ENCODE data around the gene ADGRB2.
A peak's percentile ranks its signal among the peaks of the same experiment; 100 is the strongest.

Gene ADGRB2, protein sequence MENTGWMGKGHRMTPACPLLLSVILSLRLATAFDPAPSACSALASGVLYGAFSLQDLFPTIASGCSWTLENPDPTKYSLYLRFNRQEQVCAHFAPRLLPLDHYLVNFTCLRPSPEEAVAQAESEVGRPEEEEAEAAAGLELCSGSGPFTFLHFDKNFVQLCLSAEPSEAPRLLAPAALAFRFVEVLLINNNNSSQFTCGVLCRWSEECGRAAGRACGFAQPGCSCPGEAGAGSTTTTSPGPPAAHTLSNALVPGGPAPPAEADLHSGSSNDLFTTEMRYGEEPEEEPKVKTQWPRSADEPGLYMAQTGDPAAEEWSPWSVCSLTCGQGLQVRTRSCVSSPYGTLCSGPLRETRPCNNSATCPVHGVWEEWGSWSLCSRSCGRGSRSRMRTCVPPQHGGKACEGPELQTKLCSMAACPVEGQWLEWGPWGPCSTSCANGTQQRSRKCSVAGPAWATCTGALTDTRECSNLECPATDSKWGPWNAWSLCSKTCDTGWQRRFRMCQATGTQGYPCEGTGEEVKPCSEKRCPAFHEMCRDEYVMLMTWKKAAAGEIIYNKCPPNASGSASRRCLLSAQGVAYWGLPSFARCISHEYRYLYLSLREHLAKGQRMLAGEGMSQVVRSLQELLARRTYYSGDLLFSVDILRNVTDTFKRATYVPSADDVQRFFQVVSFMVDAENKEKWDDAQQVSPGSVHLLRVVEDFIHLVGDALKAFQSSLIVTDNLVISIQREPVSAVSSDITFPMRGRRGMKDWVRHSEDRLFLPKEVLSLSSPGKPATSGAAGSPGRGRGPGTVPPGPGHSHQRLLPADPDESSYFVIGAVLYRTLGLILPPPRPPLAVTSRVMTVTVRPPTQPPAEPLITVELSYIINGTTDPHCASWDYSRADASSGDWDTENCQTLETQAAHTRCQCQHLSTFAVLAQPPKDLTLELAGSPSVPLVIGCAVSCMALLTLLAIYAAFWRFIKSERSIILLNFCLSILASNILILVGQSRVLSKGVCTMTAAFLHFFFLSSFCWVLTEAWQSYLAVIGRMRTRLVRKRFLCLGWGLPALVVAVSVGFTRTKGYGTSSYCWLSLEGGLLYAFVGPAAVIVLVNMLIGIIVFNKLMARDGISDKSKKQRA (N-terminal part only)

DNA sequence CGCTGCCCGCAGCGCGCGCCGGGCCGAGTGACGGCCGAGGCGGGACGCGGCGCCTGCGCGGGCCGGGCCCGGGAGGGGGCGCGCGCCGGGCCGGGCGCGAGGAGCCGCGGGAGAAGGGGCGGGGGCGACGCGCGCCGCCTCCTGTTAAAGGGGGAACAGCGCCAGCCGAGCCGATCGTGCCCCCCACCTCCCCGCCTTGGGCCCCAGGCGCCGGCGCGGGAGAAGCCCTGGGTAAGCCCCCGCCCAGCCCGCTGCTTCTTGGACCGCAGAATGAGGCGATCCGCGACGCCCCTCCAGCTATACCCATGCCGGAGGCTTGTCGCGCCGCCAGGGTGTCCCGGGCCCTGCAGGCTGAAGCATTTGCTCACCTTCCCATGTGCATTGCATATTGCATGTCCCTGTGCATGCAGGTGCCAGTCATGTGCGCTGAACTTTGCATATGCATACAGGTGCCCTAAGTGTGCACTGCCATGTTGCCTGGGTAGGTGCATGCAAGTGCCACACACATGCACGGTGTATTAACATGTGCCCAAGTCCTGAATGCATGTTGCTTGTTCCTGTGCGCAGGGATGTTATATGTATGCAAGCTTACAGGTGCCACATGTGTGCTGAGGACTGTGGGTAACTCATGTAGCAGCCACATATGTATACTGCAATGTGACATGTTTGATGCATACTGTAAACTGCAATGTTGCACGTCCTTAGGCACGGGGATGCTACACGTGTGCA, at the start of gene ADGRB2:
Gene ADGRB2, minus strand, starts transcription at position 29 of the 729 bp plus-strand sequence. CDS start 7,119 bp downstream, outside the sequence.
- no peak for DNase-seq

DNA sequence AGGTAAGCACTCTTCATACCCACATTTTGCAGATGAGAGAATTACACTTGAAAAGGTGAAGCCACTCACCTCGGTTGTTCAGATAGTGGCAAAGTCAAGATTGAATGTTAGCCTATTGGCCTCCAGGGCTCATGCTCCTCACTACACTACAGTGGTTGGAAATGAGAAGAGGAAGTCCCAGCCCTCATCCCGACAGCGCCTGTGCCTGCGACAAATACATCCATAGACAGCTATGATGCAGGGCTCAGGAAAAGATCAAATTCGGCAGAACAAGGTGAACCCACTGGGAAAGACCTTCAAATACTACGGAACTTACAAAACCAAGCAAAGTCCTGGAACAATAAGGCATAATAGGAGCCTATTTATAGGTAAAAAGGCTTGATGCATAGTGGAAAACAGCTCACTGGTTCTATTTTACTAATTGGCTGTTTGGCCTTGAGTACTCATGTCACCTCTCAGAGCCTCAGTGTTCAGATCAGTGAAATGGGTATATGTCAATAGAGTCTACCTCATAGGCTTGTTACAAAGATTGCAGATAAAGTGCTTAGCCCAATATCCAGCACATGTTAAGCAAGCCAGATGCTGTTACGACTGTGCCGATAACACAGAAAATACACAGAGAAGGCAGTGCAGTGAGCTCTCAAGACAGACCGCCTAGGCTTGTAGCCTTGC, 48.2 kb upstream of the ADGRB2 start:
- no peak for DNase-seq

GRCh38 chr1:31811605-31812004, 47.5 kb upstream of the ADGRB2 start:
- DNase-seq: peak; percentile 32

GRCh38 chr1:31809698-31810097, 45.6 kb upstream of the ADGRB2 start:
- no peak for DNase-seq

DNA sequence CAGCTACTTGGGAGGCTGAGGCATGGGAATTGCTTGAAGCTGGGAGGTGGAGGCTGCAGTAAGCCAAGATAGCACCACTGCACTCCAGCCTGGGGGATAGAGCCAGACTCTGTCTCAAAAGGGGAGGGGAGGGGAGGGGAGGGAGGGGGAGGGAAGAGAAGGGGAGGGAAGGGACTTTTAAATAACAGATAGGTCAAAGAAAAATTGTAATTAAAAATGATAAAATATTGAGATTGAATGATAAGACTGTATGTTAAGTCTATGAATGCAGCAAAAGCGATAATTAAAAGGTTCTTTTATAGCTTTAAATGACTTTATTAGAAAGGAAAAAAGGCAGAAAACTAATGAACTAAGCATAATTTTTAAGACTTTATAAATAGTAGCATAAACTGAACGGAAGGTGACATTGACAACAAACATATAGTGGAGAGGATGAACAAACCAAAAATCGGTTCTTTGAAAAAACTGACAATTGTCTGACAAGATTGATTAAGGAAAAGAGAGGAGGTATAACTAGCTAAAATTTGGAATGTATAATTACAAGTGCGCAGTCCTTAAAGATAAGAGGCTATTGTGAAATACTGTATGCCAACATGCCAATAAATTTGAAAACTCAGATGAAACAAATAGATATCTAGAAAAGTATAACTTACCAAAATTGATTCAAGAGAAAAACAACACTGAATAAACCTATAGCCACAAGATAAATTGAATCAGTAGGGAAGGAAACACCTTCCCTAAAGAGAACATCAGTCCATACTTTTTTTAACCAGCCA, 43.3 kb upstream of the ADGRB2 start:
- no peak for DNase-seq

GRCh38 chr1:31805318-31805717, 41.2 kb upstream of the ADGRB2 start:
- DNase-seq: no peak

DNA sequence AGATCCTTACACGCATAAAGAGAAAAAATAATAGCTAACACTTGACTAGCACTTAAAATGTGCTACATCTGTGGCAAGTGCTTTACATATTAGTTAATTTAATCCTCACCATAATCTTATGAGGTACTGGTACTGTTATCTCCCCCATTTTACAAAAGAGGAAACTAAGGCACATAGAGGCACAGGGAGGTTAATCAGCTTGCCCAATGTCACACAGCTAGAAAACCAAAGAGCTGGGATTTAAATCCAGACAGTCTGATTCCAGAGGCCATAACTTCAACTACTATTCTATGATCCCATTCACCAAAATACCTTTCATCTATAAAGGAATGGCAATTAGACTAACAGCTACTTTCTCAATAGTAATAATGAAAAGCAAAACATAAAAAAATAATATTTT, 40.0 kb upstream of the ADGRB2 start:
- no peak for DNase-seq

GRCh38 chr1:31803610-31804009, 39.5 kb upstream of the ADGRB2 start:
- DNase-seq: no peak

DNA sequence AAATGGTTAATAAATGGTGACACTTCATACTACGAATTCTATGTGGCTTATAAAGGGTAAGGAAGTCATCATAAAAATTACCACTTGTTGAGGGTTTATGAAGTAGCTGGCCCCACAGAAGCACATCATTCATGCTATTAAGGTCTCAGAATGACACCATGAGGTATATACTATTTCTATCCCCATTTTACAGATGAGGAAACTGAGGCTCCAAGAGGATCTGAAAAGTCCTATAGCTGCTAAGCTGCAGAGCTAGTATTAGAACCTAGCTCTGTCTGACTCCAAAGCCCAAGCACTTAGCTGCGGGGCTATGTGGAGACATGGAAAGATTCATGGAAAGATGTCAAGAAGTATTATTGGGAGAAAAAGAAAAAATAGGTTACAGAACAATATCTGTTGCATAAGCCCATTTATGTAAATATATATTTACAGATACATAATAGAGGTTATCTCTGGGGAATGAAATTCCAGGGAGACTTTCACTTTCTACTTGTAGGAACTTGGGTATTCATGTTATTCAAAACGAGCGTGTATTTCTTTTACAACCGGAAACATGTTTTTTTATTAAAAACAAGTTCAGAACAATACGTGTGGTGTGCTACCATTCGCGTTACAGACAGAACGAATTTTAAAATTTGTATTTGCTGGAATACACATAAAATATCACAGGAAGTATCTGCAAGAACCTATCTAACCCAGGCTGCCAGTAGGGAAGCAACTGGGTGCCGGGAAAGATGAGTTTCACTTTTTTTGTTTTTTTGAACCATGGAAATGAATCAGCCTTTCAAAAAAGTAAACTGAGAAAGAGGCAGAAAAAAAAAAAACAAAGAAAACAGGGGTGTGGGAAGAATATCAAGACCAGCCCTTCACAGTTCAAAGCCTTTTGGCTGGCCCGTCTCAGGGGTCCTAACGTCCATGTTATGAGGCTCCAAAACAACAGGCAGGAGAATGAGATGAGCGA, 38.3 kb upstream of the ADGRB2 start:
- DNase-seq: no peak

GRCh38 chr1:31801458-31801857, 37.3 kb upstream of the ADGRB2 start:
- no peak for DNase-seq

DNA sequence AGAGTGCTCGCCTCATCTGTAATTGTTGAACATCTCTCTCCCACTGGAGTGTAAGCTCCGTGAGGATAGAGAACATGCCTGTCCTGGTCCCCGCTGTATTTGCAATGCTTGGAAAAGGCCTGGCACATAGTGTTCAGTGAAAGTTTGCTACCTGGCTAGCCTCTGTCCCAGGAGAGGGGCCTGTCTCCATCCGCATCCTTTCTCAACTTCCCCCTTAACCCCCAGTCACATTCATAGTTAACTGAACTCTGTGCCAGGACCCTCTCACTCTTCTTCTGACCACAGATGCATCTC, 36.5 kb upstream of the ADGRB2 start:
- DNase-seq: no peak

- no peak for DNase-seq
Observed at GRCh38 chr1:31799895-31800673, 35.9 kb upstream of the ADGRB2 start.

- DNase-seq: no peak
Observed at GRCh38 chr1:31799196-31799894, 35.2 kb upstream of the ADGRB2 start.

DNA sequence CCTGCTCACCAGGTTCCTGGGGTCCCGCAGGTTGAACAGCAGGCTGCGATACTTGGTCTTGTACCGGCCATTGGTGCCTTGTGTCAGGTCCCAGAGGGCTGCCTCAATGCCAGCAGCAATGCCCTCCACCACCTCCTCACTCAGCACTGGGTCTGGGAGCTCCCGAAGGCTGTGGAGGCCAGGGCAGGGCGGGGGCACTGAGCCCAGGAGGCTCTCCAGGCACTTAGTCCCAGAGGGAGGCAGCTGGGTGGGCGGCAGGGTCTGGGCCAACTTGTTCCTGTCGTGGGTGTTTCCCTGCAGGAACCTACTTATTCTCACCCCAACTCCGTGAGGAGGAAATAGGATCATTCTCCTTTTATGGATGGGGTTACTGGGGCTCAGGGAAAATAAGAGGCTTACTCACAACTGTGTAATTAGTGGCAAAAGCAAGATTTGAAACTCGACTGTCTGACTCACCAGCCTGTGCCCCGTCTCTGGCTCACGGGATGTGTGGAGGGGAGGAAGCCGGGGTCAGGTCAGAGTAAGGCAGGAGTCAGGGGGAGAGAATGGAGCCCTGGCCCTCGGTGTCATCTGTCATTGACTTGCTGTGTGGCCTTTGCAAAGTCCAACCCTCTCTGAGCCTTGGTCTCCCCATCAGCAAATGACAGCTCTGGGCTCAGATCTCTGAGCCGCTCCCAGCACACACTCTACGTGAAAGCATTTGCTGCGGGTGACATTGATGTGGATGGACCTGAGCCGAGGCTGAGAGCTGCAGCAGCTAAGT, 34.5 kb upstream of the ADGRB2 start:
- no peak for DNase-seq

GRCh38 chr1:31798086-31798432, 33.9 kb upstream of the ADGRB2 start:
- DNase-seq: no peak

DNA sequence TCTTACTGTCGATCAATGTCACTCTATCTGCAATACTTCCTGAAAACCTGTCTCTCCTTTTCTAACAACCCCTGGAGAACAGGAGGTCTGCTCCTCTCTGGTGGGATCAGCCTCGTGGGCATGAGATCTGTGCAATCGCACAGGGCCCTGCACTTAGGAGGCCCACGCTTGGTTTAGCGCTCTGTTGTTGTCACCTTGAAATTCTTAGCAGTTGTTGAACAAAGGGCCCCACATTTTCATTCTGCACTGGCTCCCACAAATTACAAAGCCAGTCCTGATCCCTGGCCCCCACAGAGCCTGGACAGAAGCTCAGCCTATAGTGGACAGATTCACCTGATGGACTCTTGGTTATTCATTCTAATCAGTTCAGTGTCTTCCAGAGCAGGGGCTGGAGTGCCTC, 33.1 kb upstream of the ADGRB2 start:
- DNase-seq: no peak

GRCh38 chr1:31796707-31797106, 32.6 kb upstream of the ADGRB2 start:
- DNase-seq: no peak

Measured in NCI-H748 treated with DMSO at 0.1 percent for 48 hours (cell line).